GM18861 (cell line): ENCODE measurements around the gene NAT8L.

ENCODE experiments used
- ATAC-seq: cut with Tn5 transposase; IDR thresholded peaks from one replicate; pipeline ENCODE4 v1.9.1; 2021; ENCODE audit not compliant: unreplicated experiment

Gene NAT8L

DNA sequence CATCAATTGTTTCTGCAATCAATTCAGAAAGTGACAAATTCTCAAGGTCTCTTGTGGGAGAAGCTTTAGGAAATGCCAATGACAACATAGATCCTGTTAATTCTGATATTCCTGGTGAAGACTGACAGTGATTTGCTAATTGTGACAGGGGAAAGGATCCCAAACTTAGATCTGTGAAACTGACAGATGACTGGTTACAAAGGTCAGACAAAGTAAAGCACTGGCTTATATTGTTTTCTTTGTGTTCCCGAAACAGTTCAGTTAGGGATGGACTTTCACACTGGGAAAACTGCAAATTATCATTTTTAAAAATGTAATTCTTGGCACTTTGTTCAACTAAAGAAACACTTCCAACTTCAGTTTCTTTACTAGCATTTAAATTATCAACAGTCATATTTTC is 30.1 kb downstream of the NAT8L start:
- no peak for ATAC-seq

DNA sequence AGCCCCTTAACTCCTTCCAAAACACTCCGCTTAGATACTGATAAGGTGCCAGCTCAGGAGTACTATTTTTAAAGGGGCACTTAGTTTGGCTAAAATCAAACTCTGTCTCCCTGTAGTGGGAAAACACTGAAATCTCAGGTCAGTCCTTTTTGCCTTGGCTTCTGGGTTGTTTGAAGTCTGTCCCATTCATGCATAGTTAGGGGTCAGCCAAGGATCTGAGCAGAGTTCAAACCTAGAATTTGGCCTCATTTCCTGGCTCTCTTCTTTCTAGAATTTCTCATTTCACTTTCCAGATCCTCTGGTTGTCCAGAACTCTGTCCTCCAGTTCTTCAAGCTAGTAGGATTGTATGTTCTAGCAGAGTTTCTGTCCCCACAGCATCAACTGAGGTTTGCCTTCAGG is 31.5 kb downstream of the NAT8L start:
- ATAC-seq, result no peak

DNA sequence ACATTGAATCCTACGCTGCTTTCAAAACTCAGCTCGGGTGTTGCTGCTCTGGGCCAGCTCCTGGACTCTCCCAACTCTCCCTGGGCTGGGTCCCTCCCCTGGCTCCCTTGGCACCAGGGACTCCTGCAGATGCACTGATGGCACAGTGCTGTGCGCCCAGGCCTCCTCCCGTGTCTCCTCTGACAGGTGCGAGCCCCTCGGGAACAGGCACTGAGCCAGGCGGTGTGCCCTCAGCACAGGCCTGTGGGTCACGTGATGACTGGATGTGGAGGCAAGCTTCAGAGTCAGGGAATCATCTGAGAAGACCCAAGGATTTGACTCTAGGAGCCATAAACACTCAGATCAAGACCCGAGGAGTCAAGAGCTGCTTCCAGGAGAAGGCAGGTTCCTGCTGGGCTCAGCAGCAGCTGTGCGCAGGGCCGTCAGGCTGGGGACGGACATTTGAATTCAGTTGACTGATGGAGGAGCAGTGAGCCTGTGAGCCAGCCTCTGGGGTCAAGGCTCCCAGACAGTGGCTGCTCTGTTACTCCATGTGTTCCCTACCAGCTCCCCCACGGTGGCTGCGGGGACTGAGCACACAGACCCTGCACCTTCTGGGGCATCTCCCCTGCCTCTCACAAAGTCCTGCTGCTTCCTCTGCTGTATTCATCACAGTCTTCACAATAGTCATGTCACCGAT is 33.0 kb downstream of the NAT8L start:
- no peak for ATAC-seq

DNA sequence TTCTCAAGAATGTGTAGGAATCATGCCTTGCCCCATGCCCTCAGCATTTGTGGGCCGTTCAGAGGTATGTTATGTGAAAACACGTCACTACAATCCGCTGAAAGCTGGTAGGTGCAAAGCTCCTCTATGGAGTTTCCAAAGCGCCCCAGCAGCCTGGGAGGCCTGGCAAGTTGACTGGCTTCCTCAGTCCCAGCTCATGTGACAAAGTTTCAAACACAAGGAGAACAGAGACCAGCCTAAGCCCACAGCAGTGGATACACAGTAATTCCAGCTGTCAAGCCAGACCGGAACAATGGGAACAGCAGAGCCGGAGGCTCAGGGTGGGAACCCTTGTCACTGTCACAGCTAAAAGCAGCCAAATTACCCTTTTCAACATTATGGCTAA is 33.5 kb downstream of the NAT8L start:
- ATAC-seq, result no peak

DNA sequence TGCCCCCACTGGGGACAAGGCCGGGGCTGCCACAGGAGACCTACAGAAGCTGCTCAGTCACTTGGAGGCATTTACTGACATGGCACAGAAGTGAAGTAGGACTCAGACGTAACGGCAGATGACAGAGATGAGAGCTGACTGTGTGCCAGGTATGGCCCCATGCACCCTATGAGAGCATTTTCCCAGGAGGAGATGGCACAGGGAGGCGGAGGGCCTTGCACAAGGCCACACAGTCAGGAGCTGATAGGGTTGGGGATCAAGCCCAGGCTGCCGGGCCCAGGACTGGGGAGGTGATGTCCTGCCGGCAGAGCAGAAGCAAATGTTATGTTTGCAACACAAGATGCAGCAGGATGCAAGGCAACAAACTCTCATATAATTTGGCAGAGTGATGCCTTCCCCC is 34.1 kb downstream of the NAT8L start:
- no peak for ATAC-seq

DNA sequence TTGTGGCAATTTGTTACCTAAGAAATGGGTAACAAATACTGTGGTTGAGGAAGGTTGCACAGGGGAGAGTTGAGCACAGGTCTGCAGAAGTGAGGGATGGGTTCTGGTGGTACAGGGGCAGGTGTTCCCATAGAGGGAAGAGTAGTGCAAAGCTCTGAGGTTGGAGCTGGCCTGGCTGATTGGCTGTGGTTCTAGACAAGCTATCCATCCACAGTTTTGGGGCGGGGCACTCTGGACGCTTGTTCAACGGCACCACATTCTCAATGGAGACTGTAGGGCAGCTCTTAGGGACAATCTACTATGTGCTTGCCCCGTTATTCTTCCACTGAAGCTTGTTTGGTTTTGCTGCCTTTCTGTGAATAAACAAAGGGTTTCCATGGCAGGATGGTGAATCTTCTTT is 35.4 kb downstream of the NAT8L start:
- ATAC-seq, result no peak

DNA sequence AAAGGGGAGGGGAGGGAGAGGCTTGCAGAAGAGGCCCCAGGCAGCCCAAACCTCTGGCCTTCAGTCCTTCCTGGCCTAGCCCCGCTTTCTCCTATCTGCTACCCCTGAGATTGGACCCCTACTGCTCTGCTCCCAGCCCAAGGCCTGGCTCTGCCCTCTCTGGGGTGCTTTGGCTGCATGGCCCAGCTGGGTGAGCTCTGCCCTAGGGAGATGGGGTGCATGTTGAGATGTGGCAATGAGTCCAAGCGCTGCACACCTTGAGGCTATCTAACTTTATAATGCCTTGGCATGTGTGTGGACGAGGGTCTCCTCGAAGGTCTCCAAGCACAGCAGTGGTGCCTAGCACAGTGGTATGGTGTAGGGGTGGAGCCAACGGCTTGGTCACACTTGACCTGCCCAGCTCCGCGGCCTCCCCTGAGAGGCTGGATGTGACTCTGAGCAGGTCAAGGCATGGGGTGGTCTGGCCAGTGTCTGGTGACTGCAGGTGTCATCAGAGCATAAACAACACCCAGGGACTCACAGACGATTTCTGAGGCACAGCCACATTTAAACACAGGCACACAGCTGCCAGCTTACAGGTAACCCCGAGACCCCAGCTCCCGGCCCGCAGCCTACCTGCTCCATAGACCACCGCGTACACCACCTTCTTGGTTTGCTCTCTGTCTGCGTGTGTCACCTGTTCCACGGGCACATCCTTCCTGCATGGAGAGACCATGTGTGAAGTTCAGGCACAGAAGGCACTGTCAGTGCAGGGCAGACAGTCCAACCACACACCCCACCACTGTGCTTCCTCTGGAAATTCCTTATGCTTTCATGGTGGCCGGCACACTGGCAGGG is 36.3 kb downstream of the NAT8L start:
- no peak for ATAC-seq

DNA sequence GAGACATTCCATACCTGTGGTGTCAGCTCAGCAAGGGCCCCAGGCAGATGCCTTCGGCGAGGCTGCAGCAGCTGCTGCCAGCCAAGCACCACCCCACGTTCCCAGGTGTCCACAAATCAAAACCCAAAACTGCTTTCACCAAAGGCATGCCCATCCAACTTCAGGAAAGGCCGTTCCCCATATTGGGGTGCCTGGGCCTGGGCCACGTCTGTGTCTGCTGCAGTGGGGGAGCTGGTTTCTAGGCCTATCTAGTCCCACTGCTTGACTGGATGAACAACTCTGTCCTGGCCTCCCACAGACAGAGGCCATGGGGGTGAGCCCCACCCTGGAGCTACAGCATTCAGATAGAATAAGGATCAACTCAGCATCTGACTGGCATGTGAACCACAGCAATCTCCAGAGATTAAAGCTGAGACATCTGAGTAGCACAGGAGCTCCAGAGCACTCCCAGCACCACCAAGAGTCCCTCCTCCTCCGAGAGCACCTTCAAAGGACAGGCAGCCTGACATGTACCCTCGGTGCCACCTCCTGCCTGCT is 37.0 kb downstream of the NAT8L start:
- no peak for ATAC-seq

DNA sequence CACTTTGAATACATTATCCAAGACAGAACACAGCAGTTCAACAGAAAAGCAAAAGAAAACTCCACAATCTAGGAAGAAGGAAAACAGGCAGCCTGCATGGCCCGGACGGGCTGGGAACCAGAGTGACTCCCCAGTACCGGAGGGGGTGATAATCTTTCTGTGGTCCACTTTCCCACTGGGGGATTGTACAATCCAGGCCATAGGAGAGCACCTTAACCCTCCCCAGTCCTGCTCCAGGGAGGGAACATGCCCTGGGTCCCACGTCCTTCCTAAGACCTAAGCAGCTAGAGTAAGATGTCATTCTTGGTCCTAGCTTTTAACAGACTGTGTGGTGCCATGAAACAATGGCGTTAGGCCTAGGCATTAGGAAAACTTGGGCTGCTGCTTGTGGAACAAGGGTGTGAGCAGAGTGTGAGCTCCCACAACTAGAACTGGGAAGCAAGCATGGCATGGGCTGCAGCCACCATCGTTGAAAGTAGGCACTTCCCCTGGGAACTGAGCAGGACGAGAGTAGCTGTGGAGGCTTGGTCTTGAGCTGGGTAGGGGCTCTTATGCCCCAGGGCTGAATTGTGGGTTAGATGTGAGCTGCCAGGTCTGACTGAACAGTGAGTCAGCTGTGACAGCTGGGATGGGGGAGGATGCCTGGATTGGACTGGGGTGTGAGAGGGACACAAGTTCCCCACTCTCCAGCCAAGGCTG is 42.4 kb downstream of the NAT8L start:
- ATAC-seq, result no peak

DNA sequence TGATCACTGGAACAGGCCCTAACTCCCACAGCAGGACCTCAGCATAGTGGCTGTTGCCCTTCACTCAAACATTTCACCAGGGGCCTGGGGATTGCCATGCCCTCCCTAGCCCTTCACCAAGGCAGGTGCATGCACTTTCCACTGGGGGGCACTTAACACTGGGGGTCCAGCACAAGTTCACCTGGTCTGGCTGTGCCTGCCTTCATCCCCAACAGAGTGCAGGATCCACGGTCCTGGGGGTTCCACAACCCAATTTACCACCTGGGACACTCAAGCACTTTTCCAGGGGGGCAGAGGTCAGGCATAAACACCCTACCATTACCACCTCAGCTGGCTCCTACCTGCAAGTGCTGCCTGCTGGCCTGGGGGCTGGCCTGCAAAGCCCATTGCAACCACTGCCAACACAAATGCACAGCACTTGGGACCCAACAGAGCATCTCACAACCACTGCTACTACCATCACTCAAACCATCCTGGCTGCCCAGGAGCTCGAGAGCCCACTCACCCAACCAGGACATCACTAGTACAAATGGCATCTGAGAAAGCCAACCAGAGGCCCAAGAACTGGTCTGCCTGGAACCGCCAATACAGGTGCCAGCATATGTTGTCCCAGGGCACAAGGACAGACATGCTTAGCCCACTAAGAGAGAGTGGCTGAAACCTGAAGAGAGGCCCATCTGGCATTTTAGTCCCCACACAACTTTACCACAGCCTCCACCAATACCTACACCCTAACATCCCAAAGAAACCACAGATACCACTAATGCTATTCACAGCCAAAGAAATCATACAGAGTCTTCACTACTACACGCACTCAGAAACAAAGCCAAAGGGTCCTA is 43.1 kb downstream of the NAT8L start:
- no peak for ATAC-seq

DNA sequence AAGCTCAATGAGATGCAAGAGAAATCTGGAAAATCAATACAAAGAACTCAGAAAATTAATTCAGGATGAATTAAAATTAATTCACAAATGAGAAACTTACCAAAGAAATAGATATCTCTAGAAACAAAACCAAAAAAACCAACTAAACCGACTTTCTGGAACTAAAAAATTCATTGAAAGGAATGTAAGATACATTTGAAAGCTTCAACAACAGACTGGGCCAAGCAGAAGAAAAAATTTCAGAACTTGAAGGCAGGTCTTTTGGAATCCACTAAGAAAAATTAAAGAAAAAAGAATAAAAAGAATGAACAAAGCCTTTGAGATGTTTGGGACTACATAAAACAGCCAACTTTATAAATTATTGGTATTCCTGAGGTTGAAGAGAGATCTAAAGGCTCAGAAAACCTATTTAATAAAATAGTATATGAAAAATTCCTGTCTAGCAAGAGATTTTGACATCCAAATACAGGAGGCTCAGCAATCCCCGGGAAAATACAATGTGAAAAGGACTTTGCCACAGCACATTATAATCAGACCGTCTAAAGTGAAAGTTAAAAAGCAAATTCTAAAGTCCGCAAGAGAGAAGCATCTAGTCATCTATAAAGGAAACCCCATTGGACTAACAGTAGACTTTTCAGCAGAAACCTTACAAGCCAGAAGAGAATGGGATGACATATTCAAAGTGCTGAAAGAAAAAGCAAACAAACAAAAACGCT is 44.2 kb downstream of the NAT8L start:
- ATAC-seq, result no peak

DNA sequence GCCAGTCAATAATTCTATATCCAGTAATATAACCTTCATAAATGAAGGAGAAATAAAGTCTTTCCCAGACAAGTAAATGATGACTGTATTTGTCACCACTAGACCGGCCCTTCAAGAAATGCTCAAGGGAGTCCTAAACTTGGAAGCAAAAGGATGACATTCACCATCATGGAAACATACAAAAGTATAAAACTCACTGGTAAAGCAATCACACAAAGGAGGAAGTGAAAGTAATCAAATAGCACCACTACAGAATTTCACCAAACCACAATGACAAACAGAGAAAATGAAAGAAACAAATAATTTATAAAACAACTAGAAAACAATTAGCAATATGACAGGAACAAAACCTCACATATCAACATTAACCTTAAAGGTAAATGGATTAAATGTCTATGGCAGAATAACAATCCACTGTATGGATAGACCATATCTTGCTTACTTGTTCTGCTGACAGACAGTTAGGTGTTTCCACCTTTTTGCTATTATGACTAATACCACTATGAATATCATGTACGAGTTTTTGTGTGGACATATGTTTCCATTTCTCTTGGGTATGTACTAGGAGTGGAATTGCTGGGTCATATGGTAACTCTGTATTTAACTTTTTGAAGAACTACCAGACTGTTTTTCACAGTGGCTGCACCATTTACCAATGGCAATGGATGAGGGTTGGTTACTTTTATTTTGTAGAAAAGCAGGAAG is 44.9 kb downstream of the NAT8L start:
- no peak for ATAC-seq

DNA sequence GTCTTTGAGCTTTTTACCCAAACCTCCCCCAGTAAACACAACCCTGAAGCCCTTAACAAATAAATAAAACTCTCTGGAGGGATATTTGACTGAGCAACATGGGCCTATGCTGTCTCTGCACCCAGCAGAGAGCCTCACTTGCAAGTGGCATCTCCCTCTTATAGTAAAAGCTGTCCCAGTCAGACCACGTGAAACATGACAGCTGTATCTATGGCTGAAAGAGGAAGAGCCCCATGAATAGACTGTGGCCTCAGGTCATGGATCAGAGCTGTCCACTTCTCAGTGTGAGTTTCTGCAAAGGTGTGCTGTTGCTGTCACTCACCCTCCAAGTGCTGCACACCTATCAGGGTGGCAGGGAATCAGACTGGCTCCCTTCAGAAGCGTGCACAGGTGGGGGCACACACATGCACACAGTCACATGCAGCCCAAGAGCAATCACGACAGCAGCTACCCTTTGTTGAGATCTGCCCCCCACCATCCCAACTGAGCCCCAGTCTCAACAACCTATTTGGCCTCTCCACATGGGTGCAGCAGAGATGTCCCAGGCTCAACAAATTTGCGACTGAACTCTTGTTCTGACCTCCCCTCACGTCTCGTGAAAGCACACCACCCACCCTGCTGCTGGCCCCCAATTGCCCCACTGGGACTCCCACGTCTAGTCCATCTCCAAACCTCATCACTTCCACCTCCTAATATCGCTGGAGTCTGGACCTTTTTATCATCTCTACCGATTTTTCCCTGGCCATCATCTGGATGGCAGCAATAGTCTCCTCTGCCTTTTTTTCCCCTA is 45.6 kb downstream of the NAT8L start:
- no peak for ATAC-seq

DNA sequence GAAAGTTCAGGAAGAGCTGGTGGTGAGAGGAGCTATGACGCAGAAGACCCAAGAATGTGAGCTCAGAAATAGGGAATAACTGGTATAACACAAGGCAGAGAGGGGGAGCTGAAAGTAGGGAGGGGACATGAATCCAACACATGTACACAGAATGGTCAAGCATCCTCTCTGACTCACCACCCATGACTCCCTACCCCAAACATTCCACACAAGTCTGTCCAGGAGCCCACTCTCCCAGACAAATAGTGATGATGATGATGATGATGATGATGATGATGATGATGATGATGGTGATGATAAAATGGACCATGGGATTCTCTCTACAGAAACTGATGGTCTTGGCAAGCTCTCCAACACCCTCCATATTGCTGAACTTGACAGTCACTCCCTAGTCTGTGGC is 46.4 kb downstream of the NAT8L start:
- no peak for ATAC-seq

DNA sequence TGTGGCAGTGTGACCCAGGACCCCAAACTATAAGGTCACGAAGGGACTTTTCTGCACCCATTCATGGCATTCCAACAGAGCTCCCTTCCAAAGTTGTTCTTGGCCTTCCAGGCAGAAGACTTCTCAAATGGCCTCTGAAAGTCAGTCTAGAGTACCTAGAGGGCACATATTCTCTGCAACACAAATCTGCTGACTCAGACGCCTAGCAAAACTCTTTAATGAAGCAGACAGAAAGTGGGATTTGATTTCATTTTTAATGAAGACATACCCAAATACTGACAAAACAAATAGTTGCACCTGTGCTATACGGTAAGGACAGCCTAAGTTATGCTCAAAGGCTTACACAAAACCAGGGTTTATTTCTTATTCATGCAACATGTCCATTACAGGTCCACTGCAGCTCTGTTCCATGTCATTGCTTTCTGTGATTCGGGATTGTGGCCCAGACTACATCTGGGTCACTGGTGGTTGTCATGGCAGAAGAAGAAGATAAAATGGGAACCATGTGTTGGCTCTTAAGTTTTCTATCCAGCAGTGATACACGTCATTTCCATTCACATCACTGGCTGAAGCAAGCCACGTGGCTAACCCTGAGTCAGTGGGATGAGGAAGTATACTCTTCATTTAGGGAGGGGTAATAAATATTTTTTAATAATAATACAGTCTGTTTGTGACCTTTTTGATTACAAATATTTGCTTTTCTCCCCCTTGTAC is 57.7 kb downstream of the NAT8L start:
- ATAC-seq, result no peak
